Body of pancreas (tissue), 4 donors: ENCODE data around the gene GAB2. TPM values are rescaled to one million over a fixed set of nuclear protein-coding genes. Genes with fewer than 3 reads are reported as not detected.

ENCODE experiments used
- ATAC-seq: fragments of 150-250 bp; one replicate; pipeline ENCODE4 v1.9.1; 2016
- DNase-seq, 4 donors: peaks; one replicate each; pipeline ENCODE4 v3.0.0-alpha.2; 2019
- H3K27ac ChIP-seq, 4 donors: fragments of 200-600 bp; sonication (generic); 1 replicate in 3 of 4; 2 replicates in 1 of 4; pipeline versions ENCODE4 v1.5.1 to v1.6.1; 2016 to 2019; ENCODE audit warnings: mild to moderate bottlenecking in 1 of 4, mixed read lengths in 1 of 4, moderate library complexity in 1 of 4
- H3K27me3 ChIP-seq, 2 donors: fragments of 200-600 bp; sonication (generic); one replicate each; pipeline ENCODE4 v1.6.0; 2016; ENCODE audit warnings: mild to moderate bottlenecking in 1 of 2
- H3K36me3 ChIP-seq, 2 donors: fragments of 200-600 bp; sonication (generic); replicated peaks in 1 of 2; 2 replicates each; pipeline ENCODE4 v1.5.1; 2016; ENCODE audit warnings: low read depth in 2 of 2; ENCODE audit not compliant: insufficient read depth in 1 of 2
- H3K4me1 ChIP-seq: fragments of 200-600 bp; sonication (generic); one replicate; pipeline ENCODE4 v1.6.0; 2016
- H3K4me3 ChIP-seq, 2 donors: fragments of 200-600 bp; sonication (generic); 1 replicate in 1 of 2; 2 replicates in 1 of 2; pipeline ENCODE4 v1.5.1; 2016 to 2019
- H3K9me3 ChIP-seq, 3 donors: fragments of 200-600 bp; sonication (generic); 1 replicate in 2 of 3; 2 replicates in 1 of 3; pipeline ENCODE4 v1.5.1; 2016
- CTCF ChIP-seq, 7 experiments: fragments of 450-650 bp in 4 of 7; fragments of 200-600 bp in 3 of 7; sonication (generic) in 3 of 7; IDR thresholded peaks; one replicate each; pipeline ENCODE4 v1.5.1; 2016 to 2019; ENCODE audit warnings: antibody characterized with exemption in 7 of 7
- POLR2A ChIP-seq, 3 donors: fragments of 450-650 bp; IDR thresholded peaks; one replicate each; pipeline ENCODE4 v1.6.1; 2016; ENCODE audit warnings: antibody characterized with exemption in 3 of 3, mild to moderate bottlenecking in 2 of 3
- WGBS, 2 donors: methylation state at CpG; one replicate each; pipeline ENCODE4 v1.1.5; 2017; 5-methylcytosine and 5-hydroxymethylcytosine counted together
- intact Hi-C: fragments of 100-400 bp; cut with DNase I; formaldehyde crosslinking; loops from one replicate; pipeline ENCODE4 v1.15.1; 2023
- total RNA-seq, 2 donors: library from RNA; depleted of rRNA; stranded (reverse); fragments of >200 nt; gene quantifications; one replicate each; pipeline ENCODE4 v1.1.0, GENCODE V29; 2016

Gene GAB2
- total RNA-seq, 2 donors from 2014 or later = 6.9 to 16.9 TPM

GRCh38 chr11:78346799-78347198, 70.8 kb downstream of the GAB2 start:
- Histone ChIP-seq H3K4me1 (peaks cover 6% of the 10 kb centered on the region), H3K36me3 (no peaks in the 10 kb centered on the region), H3K27me3 (no peaks in the 10 kb centered on the region), H3K9me3 (no peaks in the 10 kb centered on the region), H3K27ac (no peak overlapping the region), H3K4me3 (no peak overlapping the region)
- ATAC-seq (no peak), DNase-seq (no peak)
- WGBS, 2 donors = 49 to 54% methylated on average over 1 of the region's 1 CpG
- intact Hi-C loops = no loop called here
- TF ChIP-seq CTCF (IDR thresholded peaks at IDR 0.05) (no peak), POLR2A (IDR thresholded peaks at IDR 0.05) (no peak)

DNA sequence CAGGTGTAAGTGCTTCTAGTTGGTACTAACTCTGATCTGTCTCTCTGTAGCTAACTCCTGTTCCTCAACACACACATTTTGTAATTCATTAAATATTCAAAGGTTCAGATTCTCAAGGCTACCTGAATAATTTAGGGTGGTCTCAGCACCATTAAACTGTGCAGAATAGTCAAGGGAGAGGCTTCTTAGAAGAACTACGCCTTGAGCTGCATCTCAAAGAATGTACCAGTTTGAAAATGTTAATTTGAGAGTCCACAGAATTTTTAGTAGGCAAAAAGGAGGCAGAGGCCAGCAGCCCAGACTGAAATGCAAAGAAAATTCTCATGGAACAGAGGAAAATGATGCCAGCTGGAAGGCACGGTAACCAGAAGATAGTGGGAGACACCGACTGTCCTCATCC, 72.2 kb downstream of the GAB2 start:
- WGBS, 2 donors = 77 to 78% methylated on average over 3 of the region's 3 CpGs
- H3K27ac ChIP-seq = no peak overlapping the region
- H3K4me1 ChIP-seq = peaks cover 6% of the 10 kb centered on the region
- ATAC-seq = no peak
- no peak for DNase-seq
- H3K9me3 ChIP-seq = no peaks in the 10 kb centered on the region
- H3K36me3 ChIP-seq = no peaks in the 10 kb centered on the region
- intact Hi-C loops = no loop called here
- H3K27me3 ChIP-seq = no peaks in the 10 kb centered on the region
- TF ChIP-seq CTCF (IDR thresholded peaks at IDR 0.05) (no peak), POLR2A (IDR thresholded peaks at IDR 0.05) (no peak)
- no peak overlapping the region for H3K4me3 ChIP-seq

DNA sequence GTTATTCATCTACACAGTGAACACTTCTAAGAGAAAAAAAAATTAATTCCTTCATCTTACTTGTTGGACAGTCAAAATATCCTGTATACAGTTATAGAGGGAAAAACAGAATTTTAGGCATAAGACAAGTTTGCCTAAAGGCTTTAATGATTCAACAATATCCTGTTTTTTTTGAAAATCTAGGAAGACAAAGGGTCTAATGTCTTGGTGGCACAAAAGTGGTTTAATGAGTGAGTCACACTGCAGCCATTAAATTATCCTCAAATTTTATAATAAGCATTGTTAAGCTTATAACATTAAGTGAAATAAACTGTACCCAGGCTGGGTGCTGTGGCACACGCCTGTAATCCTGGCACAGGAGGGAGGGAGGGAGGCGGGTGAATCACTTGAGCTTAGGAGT, 72.9 kb downstream of the GAB2 start:
- intact Hi-C loops = no loop called here
- no peaks in the 10 kb centered on the region for H3K9me3 ChIP-seq

GRCh38 chr11:78344094-78344493, 73.5 kb downstream of the GAB2 start:
- Histone ChIP-seq H3K27me3 (no peaks in the 10 kb centered on the region), H3K36me3 (no peaks in the 10 kb centered on the region), H3K9me3 (no peaks in the 10 kb centered on the region), H3K27ac (no peak overlapping the region), H3K4me1 (peaks cover 8% of the 10 kb centered on the region), H3K4me3 (no peak overlapping the region)
- no peak for ATAC-seq
- intact Hi-C loops = no loop called here
- TF ChIP-seq POLR2A (IDR thresholded peaks at IDR 0.05) (no peak), CTCF (IDR thresholded peaks at IDR 0.05) (no peak)
- WGBS, 2 donors = 90 to 91% methylated on average over 1 of the region's 1 CpG
- no peak for DNase-seq

More for the DNA sequence above, 72.9 kb downstream of the GAB2 start:
- Histone ChIP-seq H3K4me3 (no peak overlapping the region), H3K4me1 (peaks cover 7% of the 10 kb centered on the region), H3K27ac (no peak overlapping the region), H3K36me3 (no peaks in the 10 kb centered on the region), H3K27me3 (no peaks in the 10 kb centered on the region)
- TF ChIP-seq POLR2A (IDR thresholded peaks at IDR 0.05) = no peak
- 94 to 100% methylated on average over 2 of the region's 2 CpGs for WGBS, 2 donors
- DNase-seq (no peak), ATAC-seq (no peak)

- Histone ChIP-seq H3K4me3 (no peak overlapping the region), H3K36me3 (no peaks in the 10 kb centered on the region), H3K27ac (no peak overlapping the region), H3K9me3 (no peaks in the 10 kb centered on the region), H3K4me1 (peaks cover 8% of the 10 kb centered on the region), H3K27me3 (no peaks in the 10 kb centered on the region)
- WGBS, 2 donors = 92 to 98% methylated on average over 2 of the region's 2 CpGs
- intact Hi-C loops = no loop called here
- TF ChIP-seq POLR2A (IDR thresholded peaks at IDR 0.05) (no peak), CTCF (IDR thresholded peaks at IDR 0.05) (no peak)
- ATAC-seq (no peak), DNase-seq (no peak)
Measured at GRCh38 chr11:78343303-78343702, 74.3 kb downstream of the GAB2 start.
